ENCODE results near the gene WNT10A.
A peak's percentile ranks its signal among the peaks of the same experiment; 100 is the strongest.

The WNT10A gene

DNA sequence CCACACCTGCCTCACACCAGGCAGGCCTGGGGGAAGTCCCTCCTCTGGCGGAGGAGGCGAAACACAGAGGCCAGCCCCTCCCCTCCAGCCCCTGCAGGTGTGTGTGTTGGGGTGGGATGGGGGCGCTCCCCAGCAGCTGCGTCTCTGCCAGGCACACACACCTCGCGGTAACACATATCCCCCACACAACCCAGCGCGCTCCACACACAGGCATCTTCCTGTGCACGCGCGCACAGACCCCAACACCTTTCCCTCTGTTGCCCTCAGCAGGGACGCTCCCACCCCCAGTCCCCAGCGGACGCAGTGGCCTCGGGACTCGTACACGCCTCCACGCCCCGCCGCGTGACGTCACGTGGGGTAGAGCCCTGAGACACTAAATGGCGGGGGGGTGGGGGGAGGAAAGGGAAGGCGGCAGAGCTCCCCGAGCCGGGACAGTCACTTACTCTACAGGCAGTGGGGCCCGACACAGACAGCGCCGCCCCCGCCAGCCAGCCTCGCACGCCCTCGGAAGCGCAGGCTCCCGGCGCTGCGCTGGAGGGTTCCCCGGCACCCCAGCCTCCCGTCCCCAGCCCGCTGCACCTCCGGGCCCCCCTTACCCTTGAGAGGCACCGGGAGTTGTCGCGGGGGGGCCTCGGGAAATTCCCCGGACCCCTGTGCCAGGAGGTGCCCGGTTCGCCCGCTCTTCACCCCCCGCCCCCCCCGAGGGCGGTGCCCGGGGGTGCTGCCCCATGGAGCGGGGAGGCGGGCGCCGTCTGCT, at the start of gene WNT10A:
Gene WNT10A (plus strand): TSS at position 751 of the 757 bp plus-strand sequence. CDS start 144 bp downstream, outside the sequence.
- H3K27ac ChIP-seq (ENCODE audit: poor library complexity, severe bottlenecking) = no peak within 1 kb of the TSS
- H3K4me1 ChIP-seq (ENCODE audit: insufficient read depth, poor library complexity, severe bottlenecking) = peaks cover 9% of the 10 kb centered on the region
- peak within 1 kb of the TSS; percentile 32 for H3K4me3 ChIP-seq (ENCODE audit: severe bottlenecking)
- DNase-seq (ENCODE audit: low spot score) = peak; percentile 48
- H3K27me3 ChIP-seq (ENCODE audit: insufficient read depth, poor library complexity, severe bottlenecking) = no peaks in the 10 kb centered on the region
- H3K9me3 ChIP-seq (ENCODE audit: severe bottlenecking) = no peaks in the 10 kb centered on the region
- no peaks in the 10 kb centered on the region for H3K36me3 ChIP-seq (ENCODE audit: low read depth)
- TF ChIP-seq, protein P1, sequence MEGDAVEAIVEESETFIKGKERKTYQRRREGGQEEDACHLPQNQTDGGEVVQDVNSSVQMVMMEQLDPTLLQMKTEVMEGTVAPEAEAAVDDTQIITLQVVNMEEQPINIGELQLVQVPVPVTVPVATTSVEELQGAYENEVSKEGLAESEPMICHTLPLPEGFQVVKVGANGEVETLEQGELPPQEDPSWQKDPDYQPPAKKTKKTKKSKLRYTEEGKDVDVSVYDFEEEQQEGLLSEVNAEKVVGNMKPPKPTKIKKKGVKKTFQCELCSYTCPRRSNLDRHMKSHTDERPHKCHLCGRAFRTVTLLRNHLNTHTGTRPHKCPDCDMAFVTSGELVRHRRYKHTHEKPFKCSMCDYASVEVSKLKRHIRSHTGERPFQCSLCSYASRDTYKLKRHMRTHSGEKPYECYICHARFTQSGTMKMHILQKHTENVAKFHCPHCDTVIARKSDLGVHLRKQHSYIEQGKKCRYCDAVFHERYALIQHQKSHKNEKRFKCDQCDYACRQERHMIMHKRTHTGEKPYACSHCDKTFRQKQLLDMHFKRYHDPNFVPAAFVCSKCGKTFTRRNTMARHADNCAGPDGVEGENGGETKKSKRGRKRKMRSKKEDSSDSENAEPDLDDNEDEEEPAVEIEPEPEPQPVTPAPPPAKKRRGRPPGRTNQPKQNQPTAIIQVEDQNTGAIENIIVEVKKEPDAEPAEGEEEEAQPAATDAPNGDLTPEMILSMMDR (IDR thresholded peaks at IDR 0.05; ENCODE audit: poor library complexity, severe bottlenecking) = no peak
- peak; percentile 22 for ATAC-seq (ENCODE audit: low read depth)

DNA sequence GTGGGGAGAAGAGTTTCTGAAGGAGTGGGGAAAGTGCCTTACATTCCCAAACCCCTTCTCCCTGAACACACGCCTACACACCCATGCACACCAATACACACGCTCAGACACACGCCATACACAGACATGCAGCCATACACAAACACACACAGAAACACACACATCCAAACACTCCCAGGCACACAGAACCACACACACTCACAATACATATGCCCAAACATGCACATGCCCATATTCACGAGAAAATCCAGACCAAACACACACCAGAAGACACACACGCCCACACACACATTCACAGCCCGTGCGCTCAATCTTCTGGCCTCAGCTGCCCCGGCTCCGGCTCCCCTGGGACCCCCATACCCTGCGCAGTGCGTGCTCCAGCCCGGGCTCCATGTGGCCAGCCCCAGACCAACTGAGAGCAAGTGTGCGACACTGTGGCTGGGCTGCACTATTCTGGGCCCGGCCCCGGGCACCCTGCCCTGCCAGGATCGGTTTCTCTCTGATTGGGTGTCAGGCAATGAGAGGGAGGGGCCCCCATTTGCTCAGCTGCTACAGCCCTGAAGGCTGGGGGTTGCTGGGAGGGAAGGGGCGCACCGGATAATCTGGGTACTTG, 49.2 kb upstream of the WNT10A start, which contains the start of gene PRKAG3:
Gene PRKAG3 (minus strand): TSS at position 426 of the 613 bp plus-strand sequence.
- DNase-seq (ENCODE audit: low spot score) (no peak), ATAC-seq (ENCODE audit: low read depth) (no peak)
- TF ChIP-seq, protein P1 (IDR thresholded peaks at IDR 0.05; ENCODE audit: poor library complexity, severe bottlenecking) = no peak
- Histone ChIP-seq H3K27me3 (ENCODE audit: insufficient read depth, poor library complexity, severe bottlenecking) (no peaks in the 10 kb centered on the region), H3K4me3 (ENCODE audit: severe bottlenecking) (no peak within 1 kb of the TSS), H3K4me1 (ENCODE audit: insufficient read depth, poor library complexity, severe bottlenecking) (peaks cover 8% of the 10 kb centered on the region), H3K9me3 (ENCODE audit: severe bottlenecking) (no peaks in the 10 kb centered on the region), H3K27ac (ENCODE audit: poor library complexity, severe bottlenecking) (no peak within 1 kb of the TSS), H3K36me3 (ENCODE audit: low read depth) (no peaks in the 10 kb centered on the region)

DNA sequence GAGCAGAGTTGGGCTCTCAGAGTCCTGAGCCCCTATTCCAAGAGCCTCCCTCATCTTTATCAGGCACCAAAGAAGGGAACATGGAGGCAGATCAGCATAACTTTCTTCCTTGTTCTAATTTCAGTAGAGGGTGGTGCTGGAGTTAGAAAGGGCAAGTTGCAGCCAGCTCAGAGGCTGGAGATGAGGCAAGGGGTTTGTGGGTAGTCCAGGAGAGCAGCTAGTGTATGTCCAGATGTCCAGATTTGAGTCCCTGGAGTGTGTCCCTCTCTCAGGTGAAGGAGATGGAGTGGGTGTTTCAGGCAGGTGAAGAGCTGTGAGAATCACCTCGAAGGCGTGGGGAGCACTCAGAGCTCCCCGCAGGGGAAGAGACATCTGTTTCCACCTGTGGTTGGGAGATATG, 48.6 kb upstream of the WNT10A start:
- ATAC-seq (ENCODE audit: low read depth) (no peak; the same call in 2 of the 3 replicates), DNase-seq (ENCODE audit: low spot score) (no peak)
- Histone ChIP-seq H3K4me3 (ENCODE audit: severe bottlenecking) (no peak overlapping the region), H3K4me1 (ENCODE audit: insufficient read depth, poor library complexity, severe bottlenecking) (peaks cover 8% of the 10 kb centered on the region), H3K9me3 (ENCODE audit: severe bottlenecking) (no peaks in the 10 kb centered on the region), H3K27ac (ENCODE audit: poor library complexity, severe bottlenecking) (no peak overlapping the region), H3K27me3 (ENCODE audit: insufficient read depth, poor library complexity, severe bottlenecking) (no peaks in the 10 kb centered on the region), H3K36me3 (ENCODE audit: low read depth) (no peaks in the 10 kb centered on the region)
- TF ChIP-seq, protein P1 (IDR thresholded peaks at IDR 0.05; ENCODE audit: poor library complexity, severe bottlenecking) = no peak

DNA sequence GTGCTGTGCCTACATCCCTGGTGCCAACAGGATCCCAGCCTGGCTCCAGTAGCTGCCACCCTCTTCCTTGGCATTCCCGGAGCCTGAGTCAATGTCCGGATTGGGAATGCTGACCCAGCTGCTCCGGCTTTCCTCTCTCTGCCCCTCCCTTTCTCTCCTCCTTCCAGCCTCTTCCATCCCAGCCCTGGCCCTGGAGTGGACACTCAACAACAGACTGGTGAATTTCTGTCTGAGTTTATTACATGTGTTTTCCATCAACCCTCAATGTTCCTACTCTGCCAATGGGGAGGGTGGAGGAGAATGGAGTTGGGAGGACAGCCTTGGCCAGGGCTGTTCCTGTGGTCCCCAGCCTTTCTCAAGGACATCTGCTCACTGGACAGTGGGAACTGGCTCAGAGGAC, 48.1 kb upstream of the WNT10A start:
- ATAC-seq (ENCODE audit: low read depth) (peak; percentile 90), DNase-seq (ENCODE audit: low spot score) (no peak)
- H3K27ac ChIP-seq (ENCODE audit: poor library complexity, severe bottlenecking) = no peak overlapping the region
- TF ChIP-seq, protein P1 (IDR thresholded peaks at IDR 0.05; ENCODE audit: poor library complexity, severe bottlenecking) = no peak
- H3K36me3 ChIP-seq (ENCODE audit: low read depth) = no peaks in the 10 kb centered on the region
- H3K27me3 ChIP-seq (ENCODE audit: insufficient read depth, poor library complexity, severe bottlenecking) = no peaks in the 10 kb centered on the region
- no peak overlapping the region for H3K4me3 ChIP-seq (ENCODE audit: severe bottlenecking)
- H3K9me3 ChIP-seq (ENCODE audit: severe bottlenecking) = no peaks in the 10 kb centered on the region
- H3K4me1 ChIP-seq (ENCODE audit: insufficient read depth, poor library complexity, severe bottlenecking) = peaks cover 8% of the 10 kb centered on the region

All from RWPE2 (cell line).